ENCODE data around the gene CNOT1. TPM values are rescaled to one million over a fixed set of nuclear protein-coding genes. Genes with fewer than 3 reads are reported as not detected.

CNOT1 gene
- total RNA-seq, 1 experiment from 2014 or later = 219 TPM

- Mint-ChIP-seq H3K36me3 (ENCODE audit: insufficient read depth, unreplicated experiment) (peaks cover 93% of the 10 kb centered on the region), H3K27me3 (ENCODE audit: insufficient read depth, unreplicated experiment) (no peaks in the 10 kb centered on the region), H3K4me3 (ENCODE audit: unreplicated experiment) (no peak overlapping the region), H3K9me3 (ENCODE audit: unreplicated experiment) (no peaks in the 10 kb centered on the region), H3K4me1 (ENCODE audit: insufficient read depth, unreplicated experiment) (no peaks in the 10 kb centered on the region), H3K27ac (ENCODE audit: low read depth, unreplicated experiment) (no peak overlapping the region)
- DNase-seq (ENCODE audit: unreplicated experiment) = no peak
- CTCF ChIA-PET = interaction anchor here (0.9 kb wide), 1 partner anchor 9 kb away, joined by 4 read pairs; no protein-coding TSS in a partner anchor
- no TSS peak for BruUV-seq (replicated peaks)
- no peak for TF ChIP-seq CTCF (IDR thresholded peaks at IDR 0.05; ENCODE audit: unreplicated experiment)
- POLR2A ChIA-PET = interaction anchor here (0.6 kb wide), 1 partner anchor 74 kb away, joined by 3 read pairs; no protein-coding TSS in a partner anchor
- intact Hi-C loops (cut with micrococcal nuclease) = no loop called here
Measured at GRCh38 chr16:58582971-58583765, 46.5 kb downstream of the CNOT1 start.

- intact Hi-C loops (cut with micrococcal nuclease) = no loop called here
Measured at GRCh38 chr16:58582133-58582532, 47.5 kb downstream of the CNOT1 start.

GRCh38 chr16:58579587-58579986 is 50.0 kb downstream of the CNOT1 start:
- no peak for TF ChIP-seq CTCF (IDR thresholded peaks at IDR 0.05; ENCODE audit: unreplicated experiment)
- Mint-ChIP-seq H3K36me3 (ENCODE audit: insufficient read depth, unreplicated experiment) (peaks cover 96% of the 10 kb centered on the region), H3K9me3 (ENCODE audit: unreplicated experiment) (no peaks in the 10 kb centered on the region), H3K4me1 (ENCODE audit: insufficient read depth, unreplicated experiment) (no peaks in the 10 kb centered on the region), H3K4me3 (ENCODE audit: unreplicated experiment) (no peak overlapping the region), H3K27ac (ENCODE audit: low read depth, unreplicated experiment) (no peak overlapping the region), H3K27me3 (ENCODE audit: insufficient read depth, unreplicated experiment) (no peaks in the 10 kb centered on the region)
- POLR2A ChIA-PET = interaction anchor here (0.9 to 1.0 kb wide), 2 partner anchors 10 to 49 kb away, joined by 3 to 5 read pairs; no protein-coding TSS in a partner anchor
- intact Hi-C loops (cut with micrococcal nuclease) = loop anchor here (5.0 kb wide), 1 partner anchor 37 kb away; no protein-coding TSS in a partner anchor
- no peak for DNase-seq (ENCODE audit: unreplicated experiment)
- no TSS peak for BruUV-seq (replicated peaks)
- CTCF ChIA-PET = interaction anchor here (0.7 to 1.0 kb wide), 2 partner anchors 64 to 169 kb away, joined by 3 read pairs; partner anchors contain the start of gene SETD6

More at GRCh38 chr16:58582133-58582532, 47.5 kb downstream of the CNOT1 start:
- H3K27me3 Mint-ChIP-seq (ENCODE audit: insufficient read depth, unreplicated experiment) = no peaks in the 10 kb centered on the region
- POLR2A ChIA-PET = no interaction called here
- DNase-seq (ENCODE audit: unreplicated experiment) = no peak
- no peak for TF ChIP-seq CTCF (IDR thresholded peaks at IDR 0.05; ENCODE audit: unreplicated experiment)
- no peaks in the 10 kb centered on the region for H3K4me1 Mint-ChIP-seq (ENCODE audit: insufficient read depth, unreplicated experiment)
- CTCF ChIA-PET = no interaction called here
- H3K4me3 Mint-ChIP-seq (ENCODE audit: unreplicated experiment) = no peak overlapping the region
- no peaks in the 10 kb centered on the region for H3K9me3 Mint-ChIP-seq (ENCODE audit: unreplicated experiment)
- no peak overlapping the region for H3K27ac Mint-ChIP-seq (ENCODE audit: low read depth, unreplicated experiment)
- H3K36me3 Mint-ChIP-seq (ENCODE audit: insufficient read depth, unreplicated experiment) = peaks cover 93% of the 10 kb centered on the region
- BruUV-seq (replicated peaks) = no TSS peak

- Mint-ChIP-seq H3K4me3 (ENCODE audit: unreplicated experiment) (no peak overlapping the region), H3K27me3 (ENCODE audit: insufficient read depth, unreplicated experiment) (no peaks in the 10 kb centered on the region), H3K27ac (ENCODE audit: low read depth, unreplicated experiment) (no peak overlapping the region), H3K36me3 (ENCODE audit: insufficient read depth, unreplicated experiment) (peaks cover 96% of the 10 kb centered on the region), H3K4me1 (ENCODE audit: insufficient read depth, unreplicated experiment) (no peaks in the 10 kb centered on the region), H3K9me3 (ENCODE audit: unreplicated experiment) (no peaks in the 10 kb centered on the region)
- no peak for DNase-seq (ENCODE audit: unreplicated experiment)
- ChIA-PET POLR2A (interaction anchor here (0.9 to 1.7 kb wide), 3 partner anchors 13 to 60 kb away, joined by 3 to 5 read pairs (median 4); no protein-coding TSS in a partner anchor), CTCF (no interaction called here)
- no TSS peak for BruUV-seq (replicated peaks)
- intact Hi-C loops (cut with micrococcal nuclease) = loop anchor here (5.0 kb wide), 1 partner anchor 36 kb away; no protein-coding TSS in a partner anchor
- TF ChIP-seq CTCF (IDR thresholded peaks at IDR 0.05; ENCODE audit: unreplicated experiment) = no peak
Measured at GRCh38 chr16:58578642-58579041, 51.0 kb downstream of the CNOT1 start.

All from MCF 10A (cell line).